ENCODE data around the gene KHDRBS2. TPM values are rescaled to one million over a fixed set of nuclear protein-coding genes. Genes with fewer than 3 reads are reported as not detected.

The KHDRBS2 gene
- total and polyA plus RNA-seq, 2 experiments from 2014 or later: 5.4 to 11.7 TPM

DNA sequence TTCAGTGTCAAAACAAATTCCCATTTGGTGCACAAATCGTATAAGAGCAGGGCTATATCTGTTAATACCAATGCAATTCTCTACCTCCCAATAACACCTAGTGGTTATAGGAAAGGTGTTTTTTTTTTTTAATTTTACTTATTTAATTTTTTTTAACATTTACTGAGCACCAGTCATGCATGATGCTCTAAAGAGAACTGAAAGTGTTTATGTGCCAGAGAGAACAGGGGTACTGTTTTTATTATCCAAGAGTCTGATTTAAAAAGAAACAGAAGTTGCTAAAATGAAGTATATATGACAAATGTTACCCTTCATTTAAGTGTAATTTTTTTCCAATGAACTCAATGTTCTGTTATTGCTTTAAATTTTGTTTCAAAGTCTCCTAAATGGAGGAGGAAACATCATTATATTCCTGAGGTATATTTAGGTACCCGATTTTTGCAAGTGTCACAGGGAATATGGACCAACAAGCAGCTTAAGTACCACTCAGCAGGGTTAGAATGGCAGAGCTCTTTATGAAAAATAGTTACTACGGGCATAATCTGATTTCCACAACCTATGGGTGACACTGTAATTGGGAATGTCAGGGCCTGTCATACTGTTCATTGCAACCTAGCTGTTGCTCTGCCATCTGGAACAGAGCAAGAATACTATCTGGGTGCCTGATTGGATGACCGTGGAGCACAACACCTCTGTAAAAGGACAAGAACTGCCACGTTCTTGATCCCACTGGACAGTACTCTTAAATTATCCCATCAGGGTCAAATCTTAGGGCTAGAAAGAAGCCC lies 195.4 kb downstream of the KHDRBS2 start:
- DNase-seq (ENCODE audit: low spot score): no peak

DNA sequence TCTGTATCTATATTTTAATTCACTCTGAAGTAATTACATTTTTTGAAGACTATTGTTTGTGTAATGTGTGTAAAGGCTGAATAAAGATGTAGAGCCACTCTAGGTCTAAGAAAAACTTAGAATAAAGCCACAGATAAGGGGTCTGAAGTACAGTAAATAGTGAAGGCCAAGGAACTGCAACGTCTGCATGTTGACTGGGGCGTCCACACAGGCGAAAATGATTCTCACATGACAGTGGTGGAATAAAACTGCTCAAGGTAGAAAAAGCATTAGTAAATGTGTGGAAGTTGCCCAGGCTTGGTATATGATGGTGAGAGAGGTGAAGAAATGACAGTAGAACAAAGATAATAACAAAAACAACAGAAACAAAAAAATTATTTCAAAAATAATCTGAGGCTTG lies 196.2 kb downstream of the KHDRBS2 start:
- DNase-seq (ENCODE audit: low spot score) (no peak), ATAC-seq (no peak)
- H3K9me3 Mint-ChIP-seq: peaks cover 10% of the 10 kb centered on the region
- H3K4me1 Mint-ChIP-seq: no peaks in the 10 kb centered on the region
- Histone ChIP-seq H3K27me3 (ENCODE audit: insufficient read depth) (no peaks in the 10 kb centered on the region), H3K4me2 (no peak overlapping the region), H3K27ac (ENCODE audit: low read depth) (no peak overlapping the region), H3F3A (replicated peaks; ENCODE audit: low read depth) (no peaks in the 10 kb centered on the region), H3K36me3 (ENCODE audit: insufficient read depth) (no peaks in the 10 kb centered on the region), H3K9me2 (ENCODE audit: insufficient read depth) (no peaks in the 10 kb centered on the region), H4K20me1 (replicated peaks; ENCODE audit: insufficient read depth) (no peaks in the 10 kb centered on the region), H2AFZ (no peak overlapping the region), H3K4me1 (ENCODE audit: insufficient read depth) (no peaks in the 10 kb centered on the region), H3K79me2 (replicated peaks; ENCODE audit: insufficient read depth) (no peaks in the 10 kb centered on the region), H3K4me3 (no peak overlapping the region)
- peaks cover 2% of the 10 kb centered on the region for H3K27me3 Mint-ChIP-seq (ENCODE audit: insufficient read depth, low read depth, poor library complexity)
- peaks cover 3% of the 10 kb centered on the region; the same call in 1 of the 3 replicates for H3K36me3 Mint-ChIP-seq (ENCODE audit: low read depth)
- H3K27ac Mint-ChIP-seq: no peak overlapping the region
- TF ChIP-seq, protein P1, sequence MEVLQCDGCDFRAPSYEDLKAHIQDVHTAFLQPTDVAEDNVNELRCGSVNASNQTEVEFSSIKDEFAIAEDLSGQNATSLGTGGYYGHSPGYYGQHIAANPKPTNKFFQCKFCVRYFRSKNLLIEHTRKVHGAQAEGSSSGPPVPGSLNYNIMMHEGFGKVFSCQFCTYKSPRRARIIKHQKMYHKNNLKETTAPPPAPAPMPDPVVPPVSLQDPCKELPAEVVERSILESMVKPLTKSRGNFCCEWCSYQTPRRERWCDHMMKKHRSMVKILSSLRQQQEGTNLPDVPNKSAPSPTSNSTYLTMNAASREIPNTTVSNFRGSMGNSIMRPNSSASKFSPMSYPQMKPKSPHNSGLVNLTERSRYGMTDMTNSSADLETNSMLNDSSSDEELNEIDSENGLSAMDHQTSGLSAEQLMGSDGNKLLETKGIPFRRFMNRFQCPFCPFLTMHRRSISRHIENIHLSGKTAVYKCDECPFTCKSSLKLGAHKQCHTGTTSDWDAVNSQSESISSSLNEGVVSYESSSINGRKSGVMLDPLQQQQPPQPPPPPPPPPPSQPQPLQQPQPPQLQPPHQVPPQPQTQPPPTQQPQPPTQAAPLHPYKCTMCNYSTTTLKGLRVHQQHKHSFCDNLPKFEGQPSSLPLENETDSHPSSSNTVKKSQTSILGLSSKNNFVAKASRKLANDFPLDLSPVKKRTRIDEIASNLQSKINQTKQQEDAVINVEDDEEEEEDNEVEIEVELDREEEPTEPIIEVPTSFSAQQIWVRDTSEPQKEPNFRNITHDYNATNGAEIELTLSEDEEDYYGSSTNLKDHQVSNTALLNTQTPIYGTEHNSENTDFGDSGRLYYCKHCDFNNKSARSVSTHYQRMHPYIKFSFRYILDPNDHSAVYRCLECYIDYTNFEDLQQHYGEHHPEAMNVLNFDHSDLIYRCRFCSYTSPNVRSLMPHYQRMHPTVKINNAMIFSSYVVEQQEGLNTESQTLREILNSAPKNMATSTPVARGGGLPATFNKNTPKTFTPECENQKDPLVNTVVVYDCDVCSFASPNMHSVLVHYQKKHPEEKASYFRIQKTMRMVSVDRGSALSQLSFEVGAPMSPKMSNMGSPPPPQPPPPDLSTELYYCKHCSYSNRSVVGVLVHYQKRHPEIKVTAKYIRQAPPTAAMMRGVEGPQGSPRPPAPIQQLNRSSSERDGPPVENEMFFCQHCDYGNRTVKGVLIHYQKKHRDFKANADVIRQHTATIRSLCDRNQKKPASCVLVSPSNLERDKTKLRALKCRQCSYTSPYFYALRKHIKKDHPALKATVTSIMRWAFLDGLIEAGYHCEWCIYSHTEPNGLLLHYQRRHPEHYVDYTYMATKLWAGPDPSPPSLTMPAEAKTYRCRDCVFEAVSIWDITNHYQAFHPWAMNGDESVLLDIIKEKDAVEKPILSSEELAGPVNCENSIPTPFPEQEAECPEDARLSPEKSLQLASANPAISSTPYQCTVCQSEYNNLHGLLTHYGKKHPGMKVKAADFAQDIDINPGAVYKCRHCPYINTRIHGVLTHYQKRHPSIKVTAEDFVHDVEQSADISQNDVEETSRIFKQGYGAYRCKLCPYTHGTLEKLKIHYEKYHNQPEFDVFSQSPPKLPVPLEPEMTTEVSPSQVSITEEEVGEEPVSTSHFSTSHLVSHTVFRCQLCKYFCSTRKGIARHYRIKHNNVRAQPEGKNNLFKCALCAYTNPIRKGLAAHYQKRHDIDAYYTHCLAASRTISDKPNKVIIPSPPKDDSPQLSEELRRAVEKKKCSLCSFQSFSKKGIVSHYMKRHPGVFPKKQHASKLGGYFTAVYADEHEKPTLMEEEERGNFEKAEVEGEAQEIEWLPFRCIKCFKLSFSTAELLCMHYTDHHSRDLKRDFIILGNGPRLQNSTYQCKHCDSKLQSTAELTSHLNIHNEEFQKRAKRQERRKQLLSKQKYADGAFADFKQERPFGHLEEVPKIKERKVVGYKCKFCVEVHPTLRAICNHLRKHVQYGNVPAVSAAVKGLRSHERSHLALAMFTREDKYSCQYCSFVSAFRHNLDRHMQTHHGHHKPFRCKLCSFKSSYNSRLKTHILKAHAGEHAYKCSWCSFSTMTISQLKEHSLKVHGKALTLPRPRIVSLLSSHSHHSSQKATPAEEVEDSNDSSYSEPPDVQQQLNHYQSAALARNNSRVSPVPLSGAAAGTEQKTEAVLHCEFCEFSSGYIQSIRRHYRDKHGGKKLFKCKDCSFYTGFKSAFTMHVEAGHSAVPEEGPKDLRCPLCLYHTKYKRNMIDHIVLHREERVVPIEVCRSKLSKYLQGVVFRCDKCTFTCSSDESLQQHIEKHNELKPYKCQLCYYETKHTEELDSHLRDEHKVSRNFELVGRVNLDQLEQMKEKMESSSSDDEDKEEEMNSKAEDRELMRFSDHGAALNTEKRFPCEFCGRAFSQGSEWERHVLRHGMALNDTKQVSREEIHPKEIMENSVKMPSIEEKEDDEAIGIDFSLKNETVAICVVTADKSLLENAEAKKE (CRISPR knock-in tag; IDR thresholded peaks at IDR 0.05): no peak
- TF ChIP-seq ZNF114 (CRISPR knock-in tag; IDR thresholded peaks at IDR 0.05) (no peak), ETS1 (IDR thresholded peaks at IDR 0.05) (no peak), POLR2AphosphoS5 (IDR thresholded peaks at IDR 0.05; ENCODE audit: low read depth) (no peak), EZH2phosphoT487 (IDR thresholded peaks at IDR 0.05; ENCODE audit: unreplicated experiment) (no peak), JUNB (IDR thresholded peaks at IDR 0.05; ENCODE audit: unreplicated experiment) (no peak)
- TF ChIP-seq, protein P2, sequence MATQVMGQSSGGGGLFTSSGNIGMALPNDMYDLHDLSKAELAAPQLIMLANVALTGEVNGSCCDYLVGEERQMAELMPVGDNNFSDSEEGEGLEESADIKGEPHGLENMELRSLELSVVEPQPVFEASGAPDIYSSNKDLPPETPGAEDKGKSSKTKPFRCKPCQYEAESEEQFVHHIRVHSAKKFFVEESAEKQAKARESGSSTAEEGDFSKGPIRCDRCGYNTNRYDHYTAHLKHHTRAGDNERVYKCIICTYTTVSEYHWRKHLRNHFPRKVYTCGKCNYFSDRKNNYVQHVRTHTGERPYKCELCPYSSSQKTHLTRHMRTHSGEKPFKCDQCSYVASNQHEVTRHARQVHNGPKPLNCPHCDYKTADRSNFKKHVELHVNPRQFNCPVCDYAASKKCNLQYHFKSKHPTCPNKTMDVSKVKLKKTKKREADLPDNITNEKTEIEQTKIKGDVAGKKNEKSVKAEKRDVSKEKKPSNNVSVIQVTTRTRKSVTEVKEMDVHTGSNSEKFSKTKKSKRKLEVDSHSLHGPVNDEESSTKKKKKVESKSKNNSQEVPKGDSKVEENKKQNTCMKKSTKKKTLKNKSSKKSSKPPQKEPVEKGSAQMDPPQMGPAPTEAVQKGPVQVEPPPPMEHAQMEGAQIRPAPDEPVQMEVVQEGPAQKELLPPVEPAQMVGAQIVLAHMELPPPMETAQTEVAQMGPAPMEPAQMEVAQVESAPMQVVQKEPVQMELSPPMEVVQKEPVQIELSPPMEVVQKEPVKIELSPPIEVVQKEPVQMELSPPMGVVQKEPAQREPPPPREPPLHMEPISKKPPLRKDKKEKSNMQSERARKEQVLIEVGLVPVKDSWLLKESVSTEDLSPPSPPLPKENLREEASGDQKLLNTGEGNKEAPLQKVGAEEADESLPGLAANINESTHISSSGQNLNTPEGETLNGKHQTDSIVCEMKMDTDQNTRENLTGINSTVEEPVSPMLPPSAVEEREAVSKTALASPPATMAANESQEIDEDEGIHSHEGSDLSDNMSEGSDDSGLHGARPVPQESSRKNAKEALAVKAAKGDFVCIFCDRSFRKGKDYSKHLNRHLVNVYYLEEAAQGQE (IDR thresholded peaks at IDR 0.05; ENCODE audit: unreplicated experiment): no peak
- no peak overlapping the region for H3K4me3 Mint-ChIP-seq

More for the DNA sequence above, 195.4 kb downstream of the KHDRBS2 start:
- TF ChIP-seq CREB1 (CRISPR knock-in tag; IDR thresholded peaks at IDR 0.05; ENCODE audit: low read depth) (no peak), EZH2phosphoT487 (IDR thresholded peaks at IDR 0.05; ENCODE audit: unreplicated experiment) (no peak), NANOG (IDR thresholded peaks at IDR 0.05; ENCODE audit: borderline replicate concordance) (no peak)
- no peak for ATAC-seq
- H3K36me3 Mint-ChIP-seq (ENCODE audit: low read depth): peaks cover 3% of the 10 kb centered on the region; the same call in 1 of the 3 replicates
- H3K9me2 ChIP-seq (ENCODE audit: insufficient read depth): no peaks in the 10 kb centered on the region
- H2AFZ ChIP-seq: no peak overlapping the region
- H3K9me3 Mint-ChIP-seq: peaks cover 10% of the 10 kb centered on the region
- no peak overlapping the region for H3K27ac ChIP-seq (ENCODE audit: low read depth)
- no peaks in the 10 kb centered on the region for H3K4me1 ChIP-seq (ENCODE audit: insufficient read depth)
- no peak overlapping the region for H3K4me2 ChIP-seq
- no peak overlapping the region for H3K27ac Mint-ChIP-seq
- no peak overlapping the region for H3K4me3 ChIP-seq
- H3F3A ChIP-seq (replicated peaks; ENCODE audit: low read depth): no peaks in the 10 kb centered on the region
- no peaks in the 10 kb centered on the region for H3K79me2 ChIP-seq (replicated peaks; ENCODE audit: insufficient read depth)
- no peaks in the 10 kb centered on the region for H3K27me3 ChIP-seq (ENCODE audit: insufficient read depth)
- H4K20me1 ChIP-seq (replicated peaks; ENCODE audit: insufficient read depth): no peaks in the 10 kb centered on the region
- no peaks in the 10 kb centered on the region for H3K4me1 Mint-ChIP-seq
- peaks cover 2% of the 10 kb centered on the region for H3K27me3 Mint-ChIP-seq (ENCODE audit: insufficient read depth, low read depth, poor library complexity)
- H3K4me3 Mint-ChIP-seq: no peak overlapping the region
- no peaks in the 10 kb centered on the region for H3K36me3 ChIP-seq (ENCODE audit: insufficient read depth)

Data from GM23338 (cell line).